Hepatocyte (in vitro differentiated cells): Measurements from ENCODE around the gene ATAD3B.
"Not testable (repeated sequence)": the region's sequence is repeated elsewhere in the genome, so short reads cannot be mapped to it uniquely, and the experiment has no call there.

Experiments used
- EZH2 ChIP-seq: fragments of 200-600 bp; sonication (generic); IDR thresholded peaks from 2 replicates; pipeline ENCODE4 v1.6.1; 2016; ENCODE audit warnings: antibody characterized with exemption, mild to moderate bottlenecking, borderline replicate concordance
- EZH2phosphoT487 ChIP-seq: fragments of 200-600 bp; sonication (generic); IDR thresholded peaks from one replicate; pipeline ENCODE4 v1.6.1; 2018; ENCODE audit warnings: antibody characterized with exemption, mild to moderate bottlenecking, low read depth, moderate library complexity; ENCODE audit not compliant: unreplicated experiment, severe bottlenecking
- TF ChIP-seq, protein P1 (sequence below): fragments of 200-600 bp; sonication (generic); IDR thresholded peaks from 2 replicates; pipeline ENCODE4 v1.5.1; 2016; ENCODE audit warnings: antibody characterized with exemption, mild to moderate bottlenecking; ENCODE audit not compliant: poor library complexity

GRCh38 chr1:1526476-1526875 is 54.9 kb downstream of the ATAD3B start:
- TF ChIP-seq, protein P1, sequence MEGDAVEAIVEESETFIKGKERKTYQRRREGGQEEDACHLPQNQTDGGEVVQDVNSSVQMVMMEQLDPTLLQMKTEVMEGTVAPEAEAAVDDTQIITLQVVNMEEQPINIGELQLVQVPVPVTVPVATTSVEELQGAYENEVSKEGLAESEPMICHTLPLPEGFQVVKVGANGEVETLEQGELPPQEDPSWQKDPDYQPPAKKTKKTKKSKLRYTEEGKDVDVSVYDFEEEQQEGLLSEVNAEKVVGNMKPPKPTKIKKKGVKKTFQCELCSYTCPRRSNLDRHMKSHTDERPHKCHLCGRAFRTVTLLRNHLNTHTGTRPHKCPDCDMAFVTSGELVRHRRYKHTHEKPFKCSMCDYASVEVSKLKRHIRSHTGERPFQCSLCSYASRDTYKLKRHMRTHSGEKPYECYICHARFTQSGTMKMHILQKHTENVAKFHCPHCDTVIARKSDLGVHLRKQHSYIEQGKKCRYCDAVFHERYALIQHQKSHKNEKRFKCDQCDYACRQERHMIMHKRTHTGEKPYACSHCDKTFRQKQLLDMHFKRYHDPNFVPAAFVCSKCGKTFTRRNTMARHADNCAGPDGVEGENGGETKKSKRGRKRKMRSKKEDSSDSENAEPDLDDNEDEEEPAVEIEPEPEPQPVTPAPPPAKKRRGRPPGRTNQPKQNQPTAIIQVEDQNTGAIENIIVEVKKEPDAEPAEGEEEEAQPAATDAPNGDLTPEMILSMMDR: not testable (repeated sequence)
- TF ChIP-seq EZH2, EZH2phosphoT487: not testable (repeated sequence)
